ENCODE measurements around the gene COTL1.

- TF ChIP-seq CTCF (IDR thresholded peaks at IDR 0.05; ENCODE audit: insufficient read depth, low read length, poor library complexity, severe bottlenecking) (no peak), EZH2phosphoT487 (conservative IDR thresholded peaks at IDR 0.05; ENCODE audit: low read length) (no peak)
Measured at GRCh38 chr16:84585886-84586285, 32.0 kb downstream of the COTL1 start.
